Spleen (tissue), 11 donors: ENCODE results near the gene AGAP5. TPM values are rescaled to one million over a fixed set of nuclear protein-coding genes. Genes with fewer than 3 reads are reported as not detected.
A peak's percentile ranks its signal among the peaks of the same experiment; 100 is the strongest.

Source experiments
- DNase-seq: peaks from one replicate; pipeline ENCODE4 v3.0.0-alpha.2; 2020
- H3K27ac ChIP-seq, 8 donors: fragments of 200-600 bp; sonication (generic) in 7 of 8; 1 replicate in 4 of 8; 2 replicates in 4 of 8; pipeline versions ENCODE4 v1.5.0 to v1.8.0; 2016 to 2021; ENCODE audit warnings: inconsistent platforms in 4 of 8, mild to moderate bottlenecking in 4 of 8, moderate library complexity in 1 of 8
- H3K27me3 ChIP-seq, 7 donors: fragments of 200-600 bp; sonication (generic) in 6 of 7; replicated peaks in 1 of 7; 1 replicate in 4 of 7; 2 replicates in 3 of 7; pipeline versions ENCODE4 v1.5.0 to v1.8.0; 2016 to 2021; ENCODE audit warnings: inconsistent platforms in 3 of 7, mild to moderate bottlenecking in 1 of 7
- H3K36me3 ChIP-seq, 6 donors: fragments of 200-600 bp; sonication (generic) in 5 of 6; 1 replicate in 4 of 6; 2 replicates in 2 of 6; pipeline versions ENCODE4 v1.5.0 to v1.8.0; 2016 to 2021; ENCODE audit warnings: inconsistent platforms in 2 of 6
- H3K4me1 ChIP-seq, 6 donors: fragments of 200-600 bp; sonication (generic) in 5 of 6; 1 replicate in 3 of 6; 2 replicates in 3 of 6; pipeline versions ENCODE4 v1.5.0 to v1.8.0; 2016 to 2021; ENCODE audit warnings: inconsistent platforms in 3 of 6
- H3K4me3 ChIP-seq, 8 donors: fragments of 200-600 bp; sonication (generic) in 7 of 8; 1 replicate in 4 of 8; 2 replicates in 4 of 8; pipeline versions ENCODE4 v1.5.0 to v1.8.0; 2016 to 2021; ENCODE audit warnings: inconsistent platforms in 4 of 8, mild to moderate bottlenecking in 4 of 8, moderate library complexity in 2 of 8
- H3K9me3 ChIP-seq, 8 donors: fragments of 200-600 bp; sonication (generic) in 7 of 8; 1 replicate in 4 of 8; 2 replicates in 4 of 8; pipeline versions ENCODE4 v1.5.0 to v1.8.0; 2016 to 2021; ENCODE audit warnings: inconsistent platforms in 4 of 8
- POLR2A ChIP-seq, 3 donors: fragments of 450-650 bp; IDR thresholded peaks; one replicate each; pipeline ENCODE4 v1.5.1; 2017; ENCODE audit warnings: antibody characterized with exemption in 3 of 3, mild to moderate bottlenecking in 1 of 3
- POLR2AphosphoS5 ChIP-seq, 3 donors: sonication (generic); formaldehyde crosslinking; IDR thresholded peaks; one replicate each; pipeline ENCODE4 v1.5.1; 2017; ENCODE audit warnings: antibody characterized with exemption in 3 of 3
- WGBS, 5 donors: extraction: QIAGEN DNeasy Blood & Tissue Kit in 3 of 5; methylation state at CpG; one replicate each; pipeline versions ENCODE4 v1.1.5 to v1.1.7; 2013 to 2018; 5-methylcytosine and 5-hydroxymethylcytosine counted together
- intact Hi-C: fragments of 100-400 bp; cut with DNase I; formaldehyde crosslinking; loops from one replicate; pipeline ENCODE4 v1.15.0; 2023; ENCODE audit warnings: low total_unique reads
- polyA plus RNA-seq, 3 donors: library from polyadenylated mRNA; stranded (reverse); fragments of 200-250 nt; gene quantifications; one replicate each; pipeline ENCODE4 v1.2.1, GENCODE V29; 2013
- total RNA-seq, 7 donors: library from RNA; depleted of rRNA in 3 of 7; stranded (reverse); fragments of >200 nt in 3 of 7; fragmentation: NEBNext Ultra II Directional in 4 of 7; extraction: Animal tissue kit (Norgen Biotek cat#: 25700) in 4 of 7; gene quantifications; one replicate each; pipeline versions ENCODE4 v1.1.0 to v1.2.1, GENCODE V29; 2016 to 2021
- TF ChIP-seq, protein P1 (sequence below), 11 experiments: fragments of 200-600 bp in 7 of 11; fragments of 450-650 bp in 4 of 11; sonication (generic) in 4 of 11; IDR thresholded peaks in 8 of 11; conservative IDR thresholded peaks in 3 of 11; 1 replicate in 7 of 11; 2 replicates in 4 of 11; pipeline versions ENCODE4 v1.4.0 to v1.8.0; 2016 to 2021; ENCODE audit warnings: antibody characterized with exemption in 11 of 11, inconsistent platforms in 4 of 11, mild to moderate bottlenecking in 1 of 11
- donor health status: healthy with polysubstance abuse.
- donor health status: DM: no; HTN: no; CAD: no; lungs with moderate emphysema.
- donor health status: DM: no; HTN: no; CAD: no.
- donor health status: Bipolar disorder and iron deficiency.
- donor health status: healthy.
- donor health status: DM: no; HTN: no; CAD: no.
- donor health status: DM: yes; HTN: yes; CAD: no.

Gene AGAP5
- total and polyA plus RNA-seq, 10 donors: 2.6 to 15.7 (median 9.3) TPM

DNA sequence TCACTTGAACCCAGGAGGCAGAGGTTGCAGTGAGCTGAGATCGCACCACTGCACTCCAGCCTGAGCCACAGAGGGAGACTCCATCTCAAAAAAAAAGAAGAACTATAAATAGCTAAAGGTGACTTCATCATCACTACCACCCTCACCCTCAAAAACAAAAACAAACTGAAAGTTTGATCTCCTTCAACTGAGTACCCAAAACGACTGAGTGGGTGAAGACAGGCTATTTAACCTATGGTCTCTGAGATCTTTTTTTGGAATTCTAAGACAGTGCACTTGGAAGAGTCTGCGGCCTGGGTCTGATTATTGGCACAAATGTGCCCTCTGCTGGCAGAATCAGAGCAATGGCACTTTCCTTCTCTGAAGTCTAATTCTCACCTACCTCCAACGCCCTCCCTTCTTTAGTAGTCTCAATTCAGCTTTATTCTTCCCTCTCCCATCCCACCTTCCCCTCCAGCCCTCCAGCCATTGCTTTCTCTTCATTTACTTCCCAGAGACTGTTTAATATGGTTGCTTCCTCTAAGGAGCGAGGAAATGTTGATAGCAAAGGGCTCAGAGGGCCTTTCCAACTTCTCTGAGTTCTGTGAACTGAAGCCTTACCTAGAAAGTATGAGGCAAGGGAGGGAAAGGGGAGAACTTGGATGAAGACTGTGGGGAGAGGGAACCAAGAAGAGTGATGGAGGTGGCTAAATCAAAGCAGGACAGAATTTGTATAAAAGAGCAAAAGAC, 53.7 kb downstream of the AGAP5 start:
- 15 to 26% (median 21%) methylated on average over 5 of the region's 5 CpGs for WGBS, 5 donors
- DNase-seq: no peak
- no peaks in the 10 kb centered on the region for H3K9me3 ChIP-seq
- H3K4me1 ChIP-seq: peaks cover 0 to 31% (median 18%) of the 10 kb centered on the region in 6 donors
- peaks cover 0 to 20% (median 0%) of the 10 kb centered on the region in 7 donors for H3K27me3 ChIP-seq
- intact Hi-C loops: loop anchor here (2.0 to 10.0 kb wide), 2 partner anchors 115 to 379 kb away; no protein-coding TSS in a partner anchor
- H3K27ac ChIP-seq: no peak overlapping the region
- H3K36me3 ChIP-seq: no peaks in the 10 kb centered on the region
- TF ChIP-seq POLR2A (IDR thresholded peaks at IDR 0.05) (no peak), POLR2AphosphoS5 (IDR thresholded peaks at IDR 0.05) (no peak)
- TF ChIP-seq, protein P1, sequence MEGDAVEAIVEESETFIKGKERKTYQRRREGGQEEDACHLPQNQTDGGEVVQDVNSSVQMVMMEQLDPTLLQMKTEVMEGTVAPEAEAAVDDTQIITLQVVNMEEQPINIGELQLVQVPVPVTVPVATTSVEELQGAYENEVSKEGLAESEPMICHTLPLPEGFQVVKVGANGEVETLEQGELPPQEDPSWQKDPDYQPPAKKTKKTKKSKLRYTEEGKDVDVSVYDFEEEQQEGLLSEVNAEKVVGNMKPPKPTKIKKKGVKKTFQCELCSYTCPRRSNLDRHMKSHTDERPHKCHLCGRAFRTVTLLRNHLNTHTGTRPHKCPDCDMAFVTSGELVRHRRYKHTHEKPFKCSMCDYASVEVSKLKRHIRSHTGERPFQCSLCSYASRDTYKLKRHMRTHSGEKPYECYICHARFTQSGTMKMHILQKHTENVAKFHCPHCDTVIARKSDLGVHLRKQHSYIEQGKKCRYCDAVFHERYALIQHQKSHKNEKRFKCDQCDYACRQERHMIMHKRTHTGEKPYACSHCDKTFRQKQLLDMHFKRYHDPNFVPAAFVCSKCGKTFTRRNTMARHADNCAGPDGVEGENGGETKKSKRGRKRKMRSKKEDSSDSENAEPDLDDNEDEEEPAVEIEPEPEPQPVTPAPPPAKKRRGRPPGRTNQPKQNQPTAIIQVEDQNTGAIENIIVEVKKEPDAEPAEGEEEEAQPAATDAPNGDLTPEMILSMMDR (IDR thresholded peaks at IDR 0.05 in 8 of 11, conservative IDR thresholded peaks at IDR 0.05 in 3 of 11): peak; percentile 75 to 94 (median 89)
- H3K4me3 ChIP-seq: no peak overlapping the region

DNA sequence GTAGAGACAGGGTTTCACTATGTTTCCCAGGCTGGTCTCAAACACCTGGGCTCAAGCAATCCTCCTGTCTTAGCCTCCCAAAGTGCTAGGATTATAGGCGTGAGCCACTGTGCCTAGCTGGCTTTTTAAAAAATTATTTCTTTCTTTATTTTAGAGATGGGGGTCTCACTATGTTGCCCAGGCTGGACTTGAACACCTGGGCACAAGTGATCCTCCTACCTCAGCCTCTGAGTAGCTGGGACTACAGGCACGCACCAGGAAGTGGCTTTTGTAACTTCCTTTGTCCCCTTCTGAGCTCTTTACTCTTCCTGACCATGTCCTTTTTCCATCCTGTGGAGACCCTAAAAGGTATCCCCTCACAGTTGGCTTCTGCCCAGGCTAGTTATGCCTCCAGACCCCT, 54.5 kb downstream of the AGAP5 start:
- Histone ChIP-seq H3K27me3 (peaks cover 0 to 18% (median 0%) of the 10 kb centered on the region in 7 donors), H3K9me3 (no peaks in the 10 kb centered on the region), H3K4me1 (peaks cover 0 to 27% (median 18%) of the 10 kb centered on the region in 6 donors), H3K27ac (no peak overlapping the region), H3K36me3 (no peaks in the 10 kb centered on the region), H3K4me3 (no peak overlapping the region)
- intact Hi-C loops: loop anchor here (10.0 kb wide), 1 partner anchor 379 kb away; no protein-coding TSS in a partner anchor
- no peak for DNase-seq
- 55 to 81% (median 67%) methylated on average over 2 of the region's 2 CpGs for WGBS, 5 donors
- TF ChIP-seq, protein P1 (IDR thresholded peaks at IDR 0.05 in 8 of 11, conservative IDR thresholded peaks at IDR 0.05 in 3 of 11): no peak
- no peak for TF ChIP-seq POLR2A (IDR thresholded peaks at IDR 0.05)
- TF ChIP-seq POLR2AphosphoS5 (IDR thresholded peaks at IDR 0.05): no peak

DNA sequence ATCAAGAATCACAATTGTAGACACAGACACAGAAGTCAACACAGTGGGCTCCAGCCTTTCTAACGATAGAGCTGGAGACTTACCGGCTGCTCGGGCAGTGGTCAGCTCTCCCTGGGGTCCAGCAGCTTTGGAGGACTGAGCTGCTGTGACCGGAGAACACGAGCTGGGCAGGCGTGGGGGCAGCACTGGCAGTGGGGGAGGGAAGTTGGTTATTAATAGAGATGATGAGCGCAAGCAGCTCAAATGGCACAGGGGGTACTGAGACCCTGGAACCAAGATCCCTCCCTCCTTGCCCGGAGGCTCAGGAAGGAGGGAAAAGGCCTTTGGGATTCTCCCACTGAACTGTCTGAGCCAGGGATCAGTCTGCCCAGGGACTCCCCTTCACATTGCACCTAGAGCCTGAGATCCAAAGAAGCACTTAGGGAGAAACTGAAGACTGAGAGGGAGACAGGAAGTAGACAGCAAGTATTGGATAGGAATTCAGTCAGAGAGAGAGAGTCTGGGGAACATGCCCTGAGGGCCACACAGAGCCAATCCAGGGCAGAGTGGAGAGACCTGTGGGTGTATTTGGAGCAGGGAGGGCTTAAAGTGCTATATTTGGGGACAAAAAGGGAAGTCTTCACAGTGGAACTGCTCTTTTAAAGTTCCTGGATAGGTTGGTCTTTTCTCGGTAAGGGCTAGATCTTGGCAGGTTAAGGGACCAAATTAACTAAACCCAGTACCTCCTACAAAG, 56.4 kb downstream of the AGAP5 start, which contains the start of gene MYOZ1:
MYOZ1 (minus strand) TSS at position 147 of the 733 bp plus-strand sequence. CDS start 1,457 bp downstream, outside the sequence.
- no peak for DNase-seq

More for the DNA sequence above, 56.4 kb downstream of the AGAP5 start, which contains the start of gene MYOZ1:
- 57 to 79% (median 74%) methylated on average over 9 of the region's 9 CpGs for WGBS, 5 donors
- H3K27ac ChIP-seq: peak within 1 kb of the TSS in 2 of 8 donors; percentile 11 to 30
- TF ChIP-seq, protein P1 (IDR thresholded peaks at IDR 0.05 in 8 of 11, conservative IDR thresholded peaks at IDR 0.05 in 3 of 11): no peak
- TF ChIP-seq POLR2A (IDR thresholded peaks at IDR 0.05): no peak
- H3K4me3 ChIP-seq: no peak within 1 kb of the TSS
- H3K27me3 ChIP-seq: no peaks in the 10 kb centered on the region
- H3K9me3 ChIP-seq: no peaks in the 10 kb centered on the region
- intact Hi-C loops: loop anchor here (10.0 kb wide), 1 partner anchor 377 kb away; no protein-coding TSS in a partner anchor
- peaks cover 0 to 11% (median 8%) of the 10 kb centered on the region in 6 donors for H3K4me1 ChIP-seq
- H3K36me3 ChIP-seq: no peaks in the 10 kb centered on the region
